Middle frontal gyrus (tissue), 1 donor: ENCODE results near the gene MIPEP.

Source experiments
- DNase-seq: peaks from one replicate; pipeline ENCODE4 v3.0.0-alpha.2; 2015; ENCODE audit warnings: low spot score; ENCODE audit errors: extremely low spot score

Gene MIPEP

DNA sequence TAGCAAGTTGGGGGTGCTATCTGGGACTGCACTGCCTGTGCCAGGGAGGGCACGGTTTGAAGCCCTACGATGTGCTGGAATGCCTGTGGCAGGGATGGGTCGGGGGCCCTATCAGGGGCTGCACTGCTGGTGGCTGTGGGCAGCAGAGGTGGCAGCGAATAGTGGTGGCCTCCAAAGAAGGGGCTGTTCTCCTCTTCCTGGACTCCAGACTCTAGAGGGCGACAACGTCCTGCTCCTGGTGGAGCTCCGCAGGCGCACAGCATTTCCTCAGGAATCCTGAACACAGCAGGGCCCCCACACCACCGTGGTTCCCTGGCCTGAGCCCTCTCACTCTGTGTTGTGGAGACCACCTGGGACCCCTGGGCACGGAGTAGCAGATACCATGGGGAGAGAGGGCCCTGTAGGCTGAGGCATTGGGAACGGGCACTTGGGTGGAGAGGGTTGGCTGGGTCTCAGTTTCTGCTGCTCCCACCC, 173.4 kb downstream of the MIPEP start:
- no peak for DNase-seq

DNA sequence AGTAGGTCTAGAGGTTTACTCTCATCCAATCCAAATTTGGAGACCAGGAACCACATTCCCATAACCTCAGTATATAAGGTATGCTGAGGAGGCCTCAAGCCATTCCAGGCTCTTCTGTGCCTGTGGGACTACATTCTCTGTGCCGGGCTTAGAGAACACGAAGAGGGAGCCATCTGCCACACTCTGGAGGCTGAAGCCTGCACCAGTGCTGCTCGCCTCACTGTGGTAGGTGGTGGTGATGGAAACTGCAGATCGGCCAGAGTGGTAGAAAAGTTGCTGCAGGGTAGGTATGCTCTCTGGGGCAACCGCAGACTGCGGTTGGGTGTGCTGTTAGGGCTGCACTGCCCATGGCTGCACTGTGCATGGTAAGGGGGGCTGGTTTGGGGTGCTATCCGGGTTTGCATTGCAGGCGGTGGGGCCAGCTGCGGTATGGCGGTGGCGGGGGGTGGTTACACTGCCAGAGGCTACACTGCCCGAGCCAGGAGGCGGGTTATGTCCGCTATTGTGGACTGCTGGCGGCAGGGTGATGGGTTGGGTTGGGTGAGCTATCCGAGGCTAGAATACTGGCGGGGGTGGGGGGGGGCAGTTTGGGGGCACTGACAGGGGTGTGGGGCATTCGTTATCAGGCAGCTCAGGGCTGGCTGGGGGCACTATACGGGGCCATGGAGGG, 174.0 kb downstream of the MIPEP start:
- no peak for DNase-seq

DNA sequence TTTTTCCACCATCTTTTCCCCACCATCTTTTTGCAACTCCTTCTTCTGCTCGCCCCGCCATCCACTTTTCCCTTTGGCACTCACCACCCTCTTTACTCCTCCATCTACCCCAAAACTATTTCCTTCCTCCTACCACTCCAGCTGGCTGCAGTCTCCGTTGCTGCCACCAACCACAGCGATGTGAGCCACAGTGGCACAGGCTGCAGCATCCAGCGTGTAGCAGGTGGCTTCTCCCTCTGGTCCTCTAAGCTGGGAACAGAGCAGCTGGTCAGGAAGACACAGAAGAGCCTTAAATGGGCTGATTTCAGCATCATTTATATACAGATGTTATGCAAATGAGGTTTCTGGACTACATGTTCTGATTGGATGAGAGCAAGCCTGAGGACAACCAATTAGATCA, 174.5 kb downstream of the MIPEP start:
- no peak for DNase-seq

DNA sequence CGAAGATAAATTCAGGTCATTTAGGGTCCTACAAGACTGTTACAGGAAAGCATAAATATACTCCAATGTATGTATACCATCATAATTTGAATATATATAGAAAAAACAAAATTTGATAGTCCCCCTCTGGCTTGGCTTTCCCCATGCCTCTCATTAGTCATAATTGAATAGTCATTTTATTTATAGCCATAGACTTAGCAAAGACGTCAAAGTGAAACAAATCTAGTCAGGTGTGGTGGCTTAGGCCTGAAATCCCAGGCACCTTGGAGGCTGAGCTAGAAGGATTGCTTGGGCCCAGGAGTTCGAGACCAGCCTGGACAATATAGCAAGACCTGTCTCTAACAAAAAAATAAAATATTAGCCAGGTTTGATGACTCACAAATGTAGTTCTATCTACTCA, 177.8 kb downstream of the MIPEP start:
- no peak for DNase-seq

DNA sequence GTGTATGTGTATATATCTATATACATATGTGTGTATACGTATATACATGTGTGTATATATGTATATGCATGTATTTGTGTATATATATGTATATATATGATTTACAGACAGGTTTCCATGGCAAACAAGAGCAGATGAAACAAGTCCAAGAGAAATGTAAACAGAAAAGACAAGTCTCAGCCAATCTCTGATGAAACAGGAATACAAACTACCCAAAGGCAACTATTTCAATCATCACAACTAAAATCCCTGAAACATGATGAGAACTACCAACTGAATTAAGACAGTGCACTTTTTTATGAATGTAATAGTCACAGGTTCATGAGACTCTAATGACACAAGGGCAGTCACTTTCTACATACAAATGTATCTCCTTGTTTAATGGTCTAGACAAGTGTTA, 178.8 kb downstream of the MIPEP start:
- no peak for DNase-seq

DNA sequence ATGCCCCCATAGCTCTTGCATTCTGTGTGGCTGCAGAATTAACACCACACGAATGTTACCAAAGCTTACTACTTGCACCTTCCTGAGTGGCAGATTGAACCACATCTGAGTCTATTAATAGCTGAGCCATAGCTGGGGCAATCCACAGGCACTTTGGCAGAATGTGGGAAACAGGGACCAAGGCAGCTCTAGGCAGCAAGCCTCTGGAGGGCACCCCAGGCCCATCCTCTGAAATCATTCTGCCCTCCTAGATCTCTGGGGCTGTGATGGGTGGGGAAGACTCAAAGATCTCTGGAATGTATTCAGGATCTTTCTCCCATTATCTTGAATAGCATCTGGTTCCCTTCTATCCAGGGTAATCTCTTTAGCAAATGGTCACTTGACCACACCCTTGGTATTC, 179.7 kb downstream of the MIPEP start:
- no peak for DNase-seq

DNA sequence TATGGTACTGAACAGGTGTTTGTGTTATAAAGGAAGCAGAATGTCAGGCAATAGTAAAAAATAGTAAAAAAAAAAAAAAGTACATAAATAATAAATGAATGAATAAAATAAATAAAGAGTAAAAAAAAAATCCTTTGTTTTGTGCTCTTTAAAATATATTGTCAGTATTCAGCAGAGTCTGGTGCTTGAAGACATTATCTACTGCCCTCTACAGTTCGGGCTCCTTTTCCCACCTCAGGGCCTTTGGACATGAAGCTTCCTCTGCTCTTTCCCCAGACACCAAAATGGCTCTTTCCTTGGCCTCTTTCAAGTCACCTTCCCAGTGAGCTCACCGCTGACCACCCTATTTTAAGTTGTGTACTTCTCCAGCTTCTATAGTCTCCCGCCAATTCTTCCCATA, 181.5 kb downstream of the MIPEP start:
- no peak for DNase-seq

DNA sequence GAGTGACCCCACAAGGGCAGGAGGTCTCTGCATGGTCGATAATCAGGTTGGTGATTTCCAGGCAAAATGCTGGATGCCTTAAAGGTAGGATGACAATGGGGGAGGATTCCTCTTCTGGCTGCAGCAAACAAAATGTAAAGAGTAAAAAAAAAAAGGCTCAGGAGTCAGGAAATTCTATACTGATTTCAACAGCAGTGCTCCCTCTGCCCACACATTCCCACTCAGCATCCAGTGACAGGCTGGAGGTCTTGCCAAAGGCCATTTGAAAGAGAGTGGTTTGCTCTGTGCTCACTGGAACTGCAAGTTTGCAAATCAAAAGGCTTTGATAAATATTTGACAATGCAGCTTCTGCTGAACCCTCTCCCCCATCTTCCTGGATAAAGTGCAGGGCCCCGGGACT, 183.6 kb downstream of the MIPEP start:
- no peak for DNase-seq

DNA sequence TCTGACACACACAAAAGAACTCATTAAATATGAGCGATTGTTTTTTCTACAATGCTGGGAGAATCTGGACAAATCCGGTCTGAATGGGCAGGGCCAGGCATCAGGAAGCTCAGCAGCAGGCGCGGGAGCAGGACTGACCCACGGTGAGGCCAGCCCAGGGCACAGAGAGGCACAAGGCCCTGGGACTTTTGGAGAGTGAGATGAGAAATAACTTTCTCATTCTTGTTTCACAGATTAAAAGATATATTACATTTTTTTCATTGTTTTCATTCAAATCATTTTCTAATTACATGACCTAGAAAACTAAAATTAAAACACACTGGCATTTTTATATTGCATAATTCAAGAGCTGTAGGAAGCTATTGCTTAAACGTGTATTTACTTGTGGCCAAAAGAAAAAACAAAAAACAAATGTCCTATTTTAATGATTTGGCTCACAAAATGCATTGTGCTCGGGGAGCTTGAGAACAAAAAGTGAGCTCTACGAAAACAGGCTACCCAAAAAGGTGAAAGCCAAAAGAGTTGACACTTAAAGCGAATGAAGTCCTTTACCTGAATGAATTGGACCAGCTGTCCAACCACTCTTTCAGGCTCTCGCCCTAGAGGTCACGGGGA, 185.8 kb downstream of the MIPEP start:
- DNase-seq = no peak

DNA sequence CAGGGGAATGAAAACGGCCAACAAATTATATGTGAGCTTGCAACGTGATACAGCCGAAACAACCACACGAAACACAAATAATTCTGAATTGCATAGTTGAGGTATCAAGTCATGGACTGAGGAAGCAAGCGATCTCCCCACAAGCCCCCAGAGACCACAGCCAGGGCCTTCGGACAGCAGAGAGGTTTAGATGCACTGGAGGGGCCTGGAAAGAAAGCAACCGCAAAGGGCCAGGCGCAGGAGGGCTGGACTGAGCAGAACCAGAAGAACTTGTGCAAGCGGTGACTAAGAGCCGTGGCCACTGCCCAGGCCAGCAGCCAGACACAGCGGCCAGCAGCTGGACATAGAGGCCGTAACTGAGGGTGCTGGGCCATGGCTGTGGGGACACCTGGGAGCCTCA, 187.6 kb downstream of the MIPEP start:
- DNase-seq = no peak

DNA sequence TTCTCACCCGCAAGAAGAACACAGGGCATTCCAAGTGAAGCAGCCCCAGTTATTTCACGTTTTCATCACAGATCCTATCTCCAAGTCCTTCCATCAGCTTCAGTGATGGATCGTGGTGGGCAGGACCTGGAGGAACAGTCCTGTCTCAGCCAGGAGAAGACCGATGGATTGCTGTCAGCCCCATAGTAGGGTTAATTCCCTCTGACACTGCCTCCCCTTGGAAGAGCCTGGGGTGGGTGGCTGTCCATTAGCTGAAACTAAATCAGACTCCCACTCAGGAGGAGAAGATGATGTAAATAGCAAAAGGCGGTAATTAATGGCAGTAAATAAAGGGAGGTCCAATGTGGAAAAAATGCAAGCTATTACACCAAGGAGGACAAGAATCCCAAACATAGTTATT, 188.0 kb downstream of the MIPEP start:
- DNase-seq = no peak

DNA sequence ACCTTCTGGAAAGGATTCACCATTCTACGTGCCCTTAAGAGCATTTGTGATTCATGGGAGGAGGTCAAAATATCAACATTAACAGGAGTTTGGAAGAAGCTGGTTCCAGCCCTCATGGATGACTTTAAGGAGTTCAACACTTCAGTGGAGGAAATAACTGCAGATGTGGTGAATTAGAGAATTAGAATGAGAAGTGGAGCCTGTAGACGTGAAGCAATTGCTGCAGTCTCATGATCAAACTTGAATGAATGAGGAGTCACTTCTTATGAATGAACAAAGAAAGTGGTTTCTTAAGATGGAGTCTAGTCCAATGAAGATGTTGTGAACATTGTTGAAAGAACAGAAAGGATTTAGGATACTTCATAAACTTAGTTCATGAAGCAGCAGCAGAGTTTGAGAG, 189.9 kb downstream of the MIPEP start:
- DNase-seq = no peak

DNA sequence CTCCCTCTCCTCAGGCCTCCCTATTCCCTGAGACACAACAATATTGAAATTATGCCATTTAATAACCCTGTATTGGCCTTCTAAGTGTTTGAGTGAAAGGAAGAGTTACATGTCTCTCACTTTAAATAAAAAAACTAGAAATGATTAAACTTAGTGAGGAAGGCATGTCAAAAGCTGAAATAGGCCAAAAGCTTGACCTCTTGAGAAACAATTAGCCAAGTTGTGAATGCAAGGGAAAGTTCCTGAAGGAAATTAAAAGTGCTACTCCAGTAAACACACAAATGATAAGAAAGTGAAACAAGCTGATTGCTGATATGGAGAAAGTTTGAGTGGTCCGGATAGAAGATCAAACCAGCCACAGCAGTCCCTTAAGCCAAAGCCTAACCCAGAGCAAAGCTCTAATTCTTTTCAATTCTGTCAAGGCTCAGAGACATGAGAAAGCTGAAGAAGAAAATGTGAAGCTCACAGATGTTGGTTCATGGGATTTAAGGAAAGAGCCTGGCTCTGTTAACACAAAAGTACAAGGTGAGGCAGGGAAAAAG, 191.4 kb downstream of the MIPEP start:
- DNase-seq = no peak

DNA sequence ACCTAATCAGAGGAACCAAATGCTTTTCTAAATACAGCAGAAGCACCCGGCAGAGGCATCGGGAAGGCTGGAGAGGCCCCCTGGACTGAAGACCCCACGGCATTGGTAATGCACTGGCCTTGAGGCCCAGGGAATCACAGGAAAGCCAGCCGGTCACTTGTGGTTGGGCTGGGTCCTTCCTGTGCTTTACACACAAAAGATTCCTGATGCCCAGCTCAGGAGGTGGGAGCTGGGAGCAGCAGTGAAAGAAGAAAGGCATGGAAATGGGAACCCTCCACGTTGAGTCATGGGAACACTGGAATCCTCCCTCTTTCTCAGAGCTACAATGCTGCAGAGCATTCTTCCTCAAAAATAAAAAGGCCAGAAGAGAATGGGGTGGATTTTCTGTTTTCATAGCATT, 192.6 kb downstream of the MIPEP start:
- DNase-seq = no peak

DNA sequence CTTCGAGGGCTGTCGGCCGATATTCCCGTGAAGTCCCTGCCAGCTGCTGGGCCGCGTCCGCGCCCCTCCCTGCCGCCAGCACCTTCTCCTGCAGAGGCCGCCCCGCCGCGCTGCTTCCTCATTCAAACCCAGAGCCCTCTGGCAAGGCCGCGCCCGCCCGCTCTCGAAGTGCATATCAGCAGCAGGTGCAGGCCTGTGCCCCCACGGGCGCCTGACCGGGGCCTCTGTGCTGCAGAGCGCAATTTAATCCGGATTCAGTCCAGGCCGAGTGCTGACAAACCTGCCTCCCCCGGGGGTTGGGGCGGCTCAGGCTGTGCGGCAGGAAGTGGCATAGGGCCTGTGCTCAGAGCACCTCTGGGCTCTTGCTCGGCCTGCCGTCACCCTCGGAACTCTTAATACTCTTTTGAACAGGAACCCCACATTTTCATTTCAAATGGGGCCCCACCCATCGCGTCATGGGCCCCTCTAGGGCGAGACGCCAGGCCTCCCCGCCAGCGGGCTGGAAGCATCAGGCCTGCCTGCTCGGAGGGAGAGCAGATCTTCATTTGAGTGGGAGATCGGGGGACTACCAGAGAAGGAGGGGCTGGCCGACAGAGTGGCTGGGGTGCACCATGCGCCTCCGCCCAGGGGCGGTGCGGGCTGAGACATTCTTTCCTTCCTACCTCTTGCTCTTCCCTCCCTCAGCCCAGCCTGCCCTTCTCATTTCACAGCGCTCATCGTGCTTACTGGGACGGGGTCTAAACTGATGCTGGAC, 193.3 kb downstream of the MIPEP start:
- DNase-seq = no peak

DNA sequence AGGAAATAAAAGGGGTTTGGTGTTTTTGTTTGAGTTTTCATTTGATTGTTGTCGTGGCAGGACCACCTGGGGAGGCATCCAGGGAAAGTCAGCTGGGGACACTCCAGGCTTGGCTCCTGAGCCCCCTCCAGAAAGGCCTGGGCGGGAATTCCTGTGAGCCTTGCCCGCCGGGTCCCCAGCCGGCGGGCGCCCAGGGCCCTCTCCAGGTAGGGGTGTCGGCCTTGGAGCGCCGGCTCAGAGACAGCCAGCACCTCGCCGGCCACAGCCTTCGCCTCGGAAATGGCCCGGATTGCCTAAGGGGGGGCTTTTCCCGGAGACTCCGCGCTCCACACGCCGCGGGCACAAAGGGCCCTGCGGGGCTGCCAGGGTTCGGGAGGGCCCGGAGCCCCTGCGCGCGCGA, 194.0 kb downstream of the MIPEP start:
- DNase-seq = no peak

DNA sequence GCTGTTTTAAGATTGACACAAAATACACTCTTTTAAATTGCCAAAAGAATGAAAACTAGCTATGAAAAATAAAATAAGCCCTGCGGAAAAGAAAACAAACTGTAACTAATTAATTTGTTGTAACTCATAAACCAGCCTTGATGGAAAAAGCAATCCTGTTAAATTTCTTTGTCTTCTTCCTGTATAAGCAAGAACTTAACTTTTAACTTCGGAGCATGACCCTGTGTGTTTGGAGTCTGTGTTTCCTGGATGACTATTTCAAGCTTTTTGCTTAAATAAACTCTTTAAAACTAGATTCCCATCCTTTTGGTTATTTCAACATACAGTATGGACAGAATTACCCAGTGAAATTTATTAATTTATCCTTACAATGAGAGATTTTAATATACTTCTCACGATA, 196.4 kb downstream of the MIPEP start:
- DNase-seq = no peak

DNA sequence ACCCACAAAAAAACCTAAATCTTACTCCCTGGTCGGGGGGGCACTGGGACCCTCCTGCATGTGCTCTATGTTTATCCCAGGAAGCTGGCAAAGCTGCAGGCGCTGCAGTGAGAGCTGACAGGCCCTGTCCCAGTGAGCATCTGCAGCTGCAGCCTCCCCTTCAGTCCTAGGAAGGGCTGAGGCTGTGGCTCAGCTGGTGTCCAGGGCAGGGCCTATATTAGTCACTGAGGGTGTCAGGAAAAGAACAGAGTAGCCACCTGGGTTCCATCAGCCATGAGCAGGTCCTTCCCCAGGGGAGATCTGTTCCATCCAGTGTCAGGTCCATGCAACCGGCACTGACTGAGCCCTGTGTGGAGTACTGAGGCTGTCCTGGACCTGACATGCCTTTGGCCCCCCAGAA, 198.5 kb downstream of the MIPEP start:
- no peak for DNase-seq

DNA sequence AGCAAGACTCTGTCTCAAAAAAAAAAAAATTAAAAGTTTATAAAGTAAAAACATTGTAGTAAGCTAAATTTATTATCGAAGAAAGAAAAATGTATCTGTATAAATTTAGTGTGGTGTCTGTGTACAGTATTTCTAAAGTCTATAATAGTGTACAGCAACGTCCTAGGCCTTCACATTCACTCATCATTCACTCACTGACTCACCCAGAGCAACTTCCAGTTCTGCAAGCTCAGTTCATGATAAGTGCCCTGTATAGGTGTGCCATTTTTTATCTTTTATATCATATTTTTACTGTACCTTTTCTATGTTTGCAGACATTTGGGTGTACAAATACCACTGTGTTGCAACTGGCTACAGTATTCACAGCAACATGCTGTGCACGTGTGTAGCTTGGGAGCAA, 200.9 kb downstream of the MIPEP start:
- no peak for DNase-seq

DNA sequence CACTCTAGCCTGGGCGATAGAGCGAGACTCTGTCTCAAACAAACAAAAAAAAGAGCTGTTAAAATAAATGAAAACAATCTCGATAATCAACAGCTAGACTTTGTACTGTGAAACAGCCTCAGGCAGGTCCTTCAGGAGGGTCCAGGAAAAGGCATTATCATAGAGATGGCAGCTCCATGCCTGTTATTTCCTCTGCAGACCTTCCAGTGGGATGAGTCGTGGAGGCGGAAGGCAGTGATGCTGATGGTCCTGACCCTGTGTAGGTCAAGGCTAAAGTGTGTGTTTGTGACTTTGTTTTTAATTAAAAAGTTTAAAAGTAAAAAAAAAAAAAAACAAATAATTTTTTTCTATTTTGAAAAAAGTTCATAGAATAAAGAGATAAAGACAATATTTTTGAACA, 201.6 kb downstream of the MIPEP start:
- no peak for DNase-seq

DNA sequence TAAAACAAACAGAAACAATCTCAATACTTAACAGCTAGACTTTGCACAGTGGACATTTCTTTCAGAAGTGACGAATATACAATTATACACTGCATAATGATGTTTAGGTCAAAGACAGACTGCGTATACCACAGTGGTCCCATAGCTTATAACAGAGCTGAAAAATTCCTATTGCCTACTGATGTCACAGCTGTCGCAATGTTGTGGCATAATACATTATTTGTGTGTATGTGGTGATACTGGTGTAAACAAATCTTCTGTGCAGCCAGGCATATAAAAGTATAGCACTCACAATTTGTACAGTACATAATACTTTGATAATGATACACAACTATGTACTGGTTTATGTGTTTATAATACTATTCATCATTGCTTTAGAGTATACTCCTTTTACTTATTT, 202.3 kb downstream of the MIPEP start:
- no peak for DNase-seq

DNA sequence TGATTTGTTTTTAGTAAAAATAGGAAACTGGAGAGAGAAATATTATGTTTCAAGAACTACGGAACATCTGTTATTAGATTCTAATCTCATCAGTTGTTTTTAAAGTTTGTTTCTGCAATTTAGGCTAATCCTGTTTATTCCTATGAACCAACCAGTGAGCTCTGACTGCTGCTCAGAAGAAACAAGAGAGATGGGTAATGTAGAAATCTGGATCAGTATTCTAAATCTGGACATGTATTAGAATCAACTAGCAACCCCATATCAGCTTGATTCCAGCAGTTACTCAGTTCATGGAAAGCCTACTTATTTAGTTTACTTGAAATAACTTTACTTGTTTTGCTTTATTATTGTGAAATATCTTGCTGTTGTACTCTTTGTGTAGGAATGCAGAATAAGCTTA, 203.8 kb downstream of the MIPEP start:
- DNase-seq = no peak
